Mucosa of descending colon (tissue), 3 donors: ENCODE measurements around the gene EHD3. TPM values are rescaled to one million over a fixed set of nuclear protein-coding genes. Genes with fewer than 3 reads are reported as not detected.

Source experiments
- ATAC-seq: fragments of 200-7000 bp; cut with Tn5 transposase; one replicate; pipeline ENCODE4 v1.9.1; 2020; ENCODE audit warnings: mild to moderate bottlenecking, moderate library complexity
- DNase-seq, 3 donors: peaks; one replicate each; pipeline ENCODE4 v3.0.0-alpha.2; 2020
- H3K36me3 ChIP-seq: fragments of 200-600 bp; one replicate; pipeline ENCODE4 v1.8.0; 2021; ENCODE audit warnings: low read depth, mild to moderate bottlenecking
- H3K4me1 ChIP-seq: fragments of 200-600 bp; one replicate; pipeline ENCODE4 v1.8.0; 2021; ENCODE audit warnings: low read depth, mild to moderate bottlenecking
- H3K4me3 ChIP-seq: fragments of 200-600 bp; one replicate; pipeline ENCODE4 v1.8.0; 2021; ENCODE audit warnings: mild to moderate bottlenecking
- H3K9me3 ChIP-seq: fragments of 200-600 bp; one replicate; pipeline ENCODE4 v1.8.0; 2021; ENCODE audit warnings: mild to moderate bottlenecking
- intact Hi-C, 2 donors: fragments of 100-400 bp; cut with DNase I in 1 of 2; cut with micrococcal nuclease in 1 of 2; formaldehyde crosslinking; loops; one replicate each; pipeline versions ENCODE4 v1.11.0 to v1.11.1; 2022; cut with DNase I, micrococcal nuclease
- total RNA-seq, 3 donors: library from RNA; stranded (reverse); fragmentation: NEBNext Ultra II Directional in 2 of 3; extraction: Animal tissue kit (Norgen Biotek cat#: 25700) in 2 of 3; gene quantifications; one replicate each; pipeline versions ENCODE4 v1.2.1 to v1.2.4, GENCODE V29; 2021 to 2023
- TF ChIP-seq, protein P1 (sequence below): fragments of 200-600 bp; IDR thresholded peaks from one replicate; pipeline ENCODE4 v1.8.0; 2022; ENCODE audit warnings: antibody characterized with exemption, mild to moderate bottlenecking
- donor health status: DM: no; HTN: no; CAD: no; lungs with moderate emphysema.
- donor health status: DM: no; HTN: no; CAD: no.
- donor health status: DM: no; HTN: yes; CAD: no.

EHD3 gene
- total RNA-seq, 3 donors from 2014 or later, result 0.87 to 4.4 (median 1.9) TPM

DNA sequence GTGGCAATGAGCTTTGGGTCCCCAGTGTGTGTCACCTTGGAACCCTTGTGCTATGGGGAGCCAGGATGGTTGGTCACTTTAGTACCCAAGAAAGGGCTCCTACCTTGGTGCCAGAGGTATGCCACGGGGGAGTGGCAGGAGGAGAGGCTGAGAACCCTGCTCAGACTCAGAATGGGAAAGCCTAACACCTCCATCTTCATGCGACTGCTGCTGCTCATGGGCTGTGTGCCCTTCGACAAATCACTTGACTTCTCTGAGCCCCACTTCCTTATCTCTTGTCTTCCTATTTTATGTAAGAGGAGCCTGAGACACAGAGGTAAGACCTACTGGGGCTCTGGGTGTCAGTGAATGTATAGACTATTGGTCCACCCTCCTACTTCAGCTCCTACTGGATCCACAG is 25.1 kb downstream of the EHD3 start:
- no peak for ATAC-seq
- intact Hi-C loops, result no loop called here
- TF ChIP-seq, protein P1, sequence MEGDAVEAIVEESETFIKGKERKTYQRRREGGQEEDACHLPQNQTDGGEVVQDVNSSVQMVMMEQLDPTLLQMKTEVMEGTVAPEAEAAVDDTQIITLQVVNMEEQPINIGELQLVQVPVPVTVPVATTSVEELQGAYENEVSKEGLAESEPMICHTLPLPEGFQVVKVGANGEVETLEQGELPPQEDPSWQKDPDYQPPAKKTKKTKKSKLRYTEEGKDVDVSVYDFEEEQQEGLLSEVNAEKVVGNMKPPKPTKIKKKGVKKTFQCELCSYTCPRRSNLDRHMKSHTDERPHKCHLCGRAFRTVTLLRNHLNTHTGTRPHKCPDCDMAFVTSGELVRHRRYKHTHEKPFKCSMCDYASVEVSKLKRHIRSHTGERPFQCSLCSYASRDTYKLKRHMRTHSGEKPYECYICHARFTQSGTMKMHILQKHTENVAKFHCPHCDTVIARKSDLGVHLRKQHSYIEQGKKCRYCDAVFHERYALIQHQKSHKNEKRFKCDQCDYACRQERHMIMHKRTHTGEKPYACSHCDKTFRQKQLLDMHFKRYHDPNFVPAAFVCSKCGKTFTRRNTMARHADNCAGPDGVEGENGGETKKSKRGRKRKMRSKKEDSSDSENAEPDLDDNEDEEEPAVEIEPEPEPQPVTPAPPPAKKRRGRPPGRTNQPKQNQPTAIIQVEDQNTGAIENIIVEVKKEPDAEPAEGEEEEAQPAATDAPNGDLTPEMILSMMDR, result no peak

DNA sequence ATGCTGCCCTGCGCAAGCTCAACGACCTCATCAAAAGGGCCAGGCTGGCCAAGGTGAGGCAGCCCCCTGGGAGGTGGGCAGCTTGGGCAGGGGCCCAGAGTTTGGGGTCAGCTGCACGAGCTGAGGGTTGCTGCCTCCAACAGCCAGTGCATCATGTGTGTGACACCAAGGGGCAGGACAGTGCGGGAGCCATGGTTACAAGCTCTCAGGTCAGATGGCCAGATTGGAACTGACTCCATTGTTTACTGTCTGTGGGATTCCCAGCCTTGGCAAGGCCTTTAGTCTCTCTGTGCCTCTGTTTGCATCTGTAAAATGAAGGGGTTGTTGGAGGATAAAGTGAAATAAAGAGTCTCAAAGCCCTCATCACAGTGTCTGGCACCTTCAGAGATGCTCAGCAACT is 26.9 kb downstream of the EHD3 start:
- no peaks in the 10 kb centered on the region for H3K9me3 ChIP-seq
- ATAC-seq, result no peak
- TF ChIP-seq, protein P1, result no peak
- intact Hi-C loops, result no loop called here
- DNase-seq, result no peak
- H3K4me3 ChIP-seq, result no peak overlapping the region
- no peaks in the 10 kb centered on the region for H3K4me1 ChIP-seq
- H3K36me3 ChIP-seq, result no peaks in the 10 kb centered on the region

More for the DNA sequence above, 25.1 kb downstream of the EHD3 start:
- no peak for DNase-seq
- Histone ChIP-seq H3K4me1 (no peaks in the 10 kb centered on the region), H3K36me3 (no peaks in the 10 kb centered on the region), H3K4me3 (no peak overlapping the region), H3K9me3 (no peaks in the 10 kb centered on the region)

DNA sequence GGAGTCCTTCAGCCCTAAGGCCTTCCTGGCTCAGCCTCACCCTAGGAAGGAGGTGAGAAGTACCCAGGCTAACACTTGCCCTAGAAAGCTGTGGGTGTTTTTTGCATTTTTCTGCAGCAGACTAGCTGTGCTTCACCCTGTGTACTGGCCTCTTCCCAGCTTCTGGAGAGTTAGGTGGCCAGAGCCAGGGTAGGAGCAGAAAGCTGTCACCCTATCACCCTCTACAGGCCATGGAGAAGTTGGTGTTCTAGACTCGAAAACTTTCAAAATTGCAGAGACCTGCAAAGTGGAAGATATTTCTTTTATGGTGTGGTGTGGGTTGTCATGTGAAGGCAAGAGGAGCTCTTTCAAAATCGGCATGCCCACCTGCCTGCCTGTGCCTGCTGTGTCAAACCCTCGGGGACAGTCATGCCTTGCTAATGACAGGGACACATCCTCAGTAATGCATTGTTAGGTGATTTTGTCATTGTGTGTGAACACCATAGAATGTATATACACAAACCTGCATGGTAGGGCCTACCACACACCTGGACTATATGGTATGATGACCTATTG is 29.8 kb downstream of the EHD3 start:
- H3K9me3 ChIP-seq, result no peaks in the 10 kb centered on the region
- TF ChIP-seq, protein P1, result no peak
- ATAC-seq (no peak), DNase-seq (no peak)
- no peaks in the 10 kb centered on the region for H3K36me3 ChIP-seq
- H3K4me3 ChIP-seq, result no peak overlapping the region
- intact Hi-C loops, result no loop called here
- no peaks in the 10 kb centered on the region for H3K4me1 ChIP-seq

DNA sequence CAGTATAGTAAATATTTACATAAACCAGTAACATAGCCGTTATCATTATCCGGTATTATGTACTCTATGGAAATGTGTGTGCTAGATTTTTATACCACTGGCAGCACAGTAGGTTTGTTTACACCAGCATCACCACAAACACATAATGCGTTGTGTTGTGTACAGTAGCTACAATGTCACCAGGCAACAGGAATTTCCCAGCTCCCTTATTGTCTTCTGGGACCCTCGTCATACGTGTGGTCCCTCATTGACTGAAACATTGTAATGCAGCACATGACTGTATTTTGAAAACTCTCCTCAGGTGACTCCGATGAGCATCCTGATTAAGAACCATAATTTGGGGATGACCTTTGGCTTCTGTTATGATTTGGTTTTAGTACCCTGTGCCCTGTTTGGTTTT is 31.3 kb downstream of the EHD3 start:
- Histone ChIP-seq H3K9me3 (no peaks in the 10 kb centered on the region), H3K4me3 (no peak overlapping the region), H3K36me3 (no peaks in the 10 kb centered on the region), H3K4me1 (no peaks in the 10 kb centered on the region)
- TF ChIP-seq, protein P1, result no peak
- ATAC-seq (no peak), DNase-seq (no peak)
- intact Hi-C loops, result no loop called here

DNA sequence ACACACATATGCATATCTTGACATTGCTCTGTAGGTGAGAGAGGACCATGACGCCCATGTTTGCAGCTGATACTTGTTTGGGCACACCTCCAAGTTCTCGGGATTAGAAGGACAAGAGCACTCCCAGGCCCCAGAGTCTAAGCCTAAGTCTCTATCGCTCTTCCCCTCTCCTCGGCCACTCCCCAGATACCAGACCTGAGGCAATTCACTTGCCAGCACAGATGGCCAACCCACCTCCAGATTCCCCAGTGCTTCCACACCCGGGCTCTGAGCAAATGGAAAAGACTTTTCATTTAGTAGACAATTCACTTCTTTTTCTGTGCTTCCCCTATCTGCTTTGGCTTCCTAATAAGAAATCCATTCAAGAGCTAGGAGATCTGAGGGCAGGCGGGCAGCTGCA is 32.9 kb downstream of the EHD3 start:
- Histone ChIP-seq H3K4me3 (no peak overlapping the region), H3K4me1 (no peaks in the 10 kb centered on the region), H3K36me3 (no peaks in the 10 kb centered on the region), H3K9me3 (no peaks in the 10 kb centered on the region)
- DNase-seq, result no peak
- TF ChIP-seq, protein P1, result no peak
- intact Hi-C loops, result no loop called here
- ATAC-seq, result no peak
